Esophagus squamous epithelium (tissue), 5 donors: ENCODE results near the gene ATL1. TPM values are rescaled to one million over a fixed set of nuclear protein-coding genes. Genes with fewer than 3 reads are reported as not detected.
A peak's percentile ranks its signal among the peaks of the same experiment; 100 is the strongest.

Source experiments
- DNase-seq: peaks from one replicate; lab custom pipeline; 2025; lab: John Stamatoyannopoulos, UW
- H3K27ac ChIP-seq, 4 donors: fragments of 200-600 bp; sonication (generic); one replicate each; pipeline ENCODE4 v1.5.1; 2016 to 2019; ENCODE audit warnings: mild to moderate bottlenecking in 1 of 4
- H3K27me3 ChIP-seq, 4 donors: fragments of 200-600 bp; sonication (generic); 1 replicate in 3 of 4; 2 replicates in 1 of 4; pipeline versions ENCODE4 v1.5.1 to v1.6.0; 2017 to 2021; ENCODE audit warnings: antibody characterized with exemption in 1 of 4
- H3K36me3 ChIP-seq, 3 donors: fragments of 200-600 bp; sonication (generic); one replicate each; pipeline ENCODE4 v1.5.1; 2016 to 2019
- H3K4me1 ChIP-seq, 3 donors: fragments of 200-600 bp; sonication (generic); one replicate each; pipeline ENCODE4 v1.5.1; 2017 to 2019
- H3K4me3 ChIP-seq, 4 donors: fragments of 200-600 bp; sonication (generic); 1 replicate in 3 of 4; 2 replicates in 1 of 4; pipeline ENCODE4 v1.5.1; 2016 to 2019; ENCODE audit warnings: mild to moderate bottlenecking in 2 of 4, moderate library complexity in 1 of 4
- H3K9me3 ChIP-seq, 3 donors: fragments of 200-600 bp; sonication (generic); one replicate each; pipeline ENCODE4 v1.5.1; 2016 to 2019
- CTCF ChIP-seq, 6 experiments: fragments of 450-650 bp in 4 of 6; fragments of 200-600 bp in 2 of 6; sonication (generic) in 2 of 6; IDR thresholded peaks; one replicate each; pipeline ENCODE4 v1.5.1; 2016 to 2019; ENCODE audit warnings: antibody characterized with exemption in 6 of 6, mild to moderate bottlenecking in 4 of 6, moderate library complexity in 4 of 6
- POLR2A ChIP-seq, 4 donors: fragments of 450-650 bp; IDR thresholded peaks; one replicate each; pipeline ENCODE4 v1.6.1; 2017; ENCODE audit warnings: antibody characterized with exemption in 4 of 4, mild to moderate bottlenecking in 4 of 4, moderate library complexity in 3 of 4
- WGBS, 2 donors: methylation state at CpG; one replicate each; pipeline ENCODE4 v1.1.5; 2018; 5-methylcytosine and 5-hydroxymethylcytosine counted together
- intact Hi-C: fragments of 100-400 bp; cut with DNase I; formaldehyde crosslinking; loops from one replicate; pipeline ENCODE4 v1.15.0; 2022
- total RNA-seq, 4 donors: library from RNA; depleted of rRNA; stranded (reverse); fragments of >200 nt; gene quantifications; one replicate each; pipeline ENCODE4 v1.1.0, GENCODE V29; 2016
- donor health status: DM: yes; HTN: yes; CAD: no.

The ATL1 gene
- total RNA-seq, 4 donors from 2014 or later: 3.3 to 7.3 (median 6.0) TPM

GRCh38 chr14:50667996-50668825 lies 108.3 kb downstream of the ATL1 start, which contains the start of gene SAV1:
Gene SAV1 (minus strand): TSS chr14:50668306. CDS start chr14:50667967, 339 bp downstream.
- no peaks in the 10 kb centered on the region for H3K9me3 ChIP-seq
- 0 to 1% methylated on average over 39 to 46 of the region's 92 CpGs for WGBS, 2 donors
- intact Hi-C loops: no loop called here
- TF ChIP-seq POLR2A (IDR thresholded peaks at IDR 0.05) (peak in 3 of 4 donors; percentile 9 to 92 (median 88)), CTCF (IDR thresholded peaks at IDR 0.05) (no peak)
- peak within 1 kb of the TSS; percentile 90 to 96 (median 92) for H3K27ac ChIP-seq
- H3K4me3 ChIP-seq: peak within 1 kb of the TSS; percentile 59 to 81 (median 80)
- peaks cover 0 to 48% (median 0%) of the 10 kb centered on the region in 3 donors for H3K4me1 ChIP-seq
- H3K27me3 ChIP-seq: no peaks in the 10 kb centered on the region
- peaks cover 0 to 13% (median 0%) of the 10 kb centered on the region in 3 donors for H3K36me3 ChIP-seq
- no peak for DNase-seq

- peak overlapping the region; percentile 90 to 96 (median 92) for H3K27ac ChIP-seq
- H3K4me1 ChIP-seq: peaks cover 0 to 42% (median 0%) of the 10 kb centered on the region in 3 donors
- H3K4me3 ChIP-seq: peak overlapping the region; percentile 59 to 81 (median 80)
- intact Hi-C loops: no loop called here
- TF ChIP-seq CTCF (IDR thresholded peaks at IDR 0.05): no peak
- TF ChIP-seq POLR2A (IDR thresholded peaks at IDR 0.05): no peak
- no peaks in the 10 kb centered on the region for H3K27me3 ChIP-seq
- no peaks in the 10 kb centered on the region for H3K9me3 ChIP-seq
- DNase-seq: no peak
- peaks cover 0 to 9% (median 0%) of the 10 kb centered on the region in 3 donors for H3K36me3 ChIP-seq
- 3 to 6% methylated on average over 6 of the region's 6 CpGs for WGBS, 2 donors
These were observed 108.8 kb downstream of the ATL1 start for GRCh38 chr14:50668826-50669143.

GRCh38 chr14:50669441-50669986 lies 109.6 kb downstream of the ATL1 start:
- WGBS, 2 donors: 92 to 94% methylated on average over 4 of the region's 4 CpGs
- H3K27ac ChIP-seq: peak overlapping the region in 1 of 4 donors; percentile 94
- H3K27me3 ChIP-seq: no peaks in the 10 kb centered on the region
- no peak overlapping the region for H3K4me3 ChIP-seq
- peaks cover 0 to 4% (median 0%) of the 10 kb centered on the region in 3 donors for H3K36me3 ChIP-seq
- H3K9me3 ChIP-seq: no peaks in the 10 kb centered on the region
- H3K4me1 ChIP-seq: peaks cover 0 to 35% (median 0%) of the 10 kb centered on the region in 3 donors
- no peak for TF ChIP-seq CTCF (IDR thresholded peaks at IDR 0.05)
- TF ChIP-seq POLR2A (IDR thresholded peaks at IDR 0.05): no peak
- no peak for DNase-seq
- intact Hi-C loops: no loop called here

- DNase-seq: no peak
- intact Hi-C loops: no loop called here
- WGBS, 2 donors: 81 to 83% methylated on average over 10 of the region's 10 CpGs
- Histone ChIP-seq H3K27ac (no peak overlapping the region), H3K4me1 (peaks cover 0 to 27% (median 0%) of the 10 kb centered on the region in 3 donors), H3K9me3 (no peaks in the 10 kb centered on the region), H3K4me3 (no peak overlapping the region), H3K36me3 (no peaks in the 10 kb centered on the region), H3K27me3 (no peaks in the 10 kb centered on the region)
- TF ChIP-seq CTCF (IDR thresholded peaks at IDR 0.05) (no peak), POLR2A (IDR thresholded peaks at IDR 0.05) (no peak)
These were observed 110.4 kb downstream of the ATL1 start for GRCh38 chr14:50670196-50670865.
